ENCODE results near the gene ABLIM2. TPM values are rescaled to one million over a fixed set of nuclear protein-coding genes. Genes with fewer than 3 reads are reported as not detected.
A peak's percentile ranks its signal among the peaks of the same experiment; 100 is the strongest.

Gene ABLIM2
- total RNA-seq, 4 donors from 2014 or later = 177 to 281 (median 244) TPM

DNA sequence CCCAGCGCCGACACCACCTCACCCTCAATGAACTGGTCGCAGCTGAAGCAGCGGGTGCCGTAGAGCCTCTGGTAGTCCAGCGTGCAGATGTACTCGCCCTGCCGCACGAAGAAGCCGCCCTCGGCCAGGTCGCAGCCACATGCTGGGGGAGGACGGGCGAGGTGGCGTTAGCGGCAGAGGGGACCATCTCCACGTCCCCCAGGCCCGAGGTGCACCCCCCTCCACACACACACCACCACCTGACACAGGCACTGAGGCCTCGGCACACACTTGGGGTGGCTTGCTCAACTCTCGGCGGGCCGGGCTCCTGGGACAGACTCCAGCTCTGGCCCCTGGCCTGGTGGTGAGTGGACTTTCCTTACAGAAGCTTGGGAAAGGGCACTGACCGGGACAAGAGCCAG, 61.5 kb downstream of the ABLIM2 start:
- TF ChIP-seq, protein P1, sequence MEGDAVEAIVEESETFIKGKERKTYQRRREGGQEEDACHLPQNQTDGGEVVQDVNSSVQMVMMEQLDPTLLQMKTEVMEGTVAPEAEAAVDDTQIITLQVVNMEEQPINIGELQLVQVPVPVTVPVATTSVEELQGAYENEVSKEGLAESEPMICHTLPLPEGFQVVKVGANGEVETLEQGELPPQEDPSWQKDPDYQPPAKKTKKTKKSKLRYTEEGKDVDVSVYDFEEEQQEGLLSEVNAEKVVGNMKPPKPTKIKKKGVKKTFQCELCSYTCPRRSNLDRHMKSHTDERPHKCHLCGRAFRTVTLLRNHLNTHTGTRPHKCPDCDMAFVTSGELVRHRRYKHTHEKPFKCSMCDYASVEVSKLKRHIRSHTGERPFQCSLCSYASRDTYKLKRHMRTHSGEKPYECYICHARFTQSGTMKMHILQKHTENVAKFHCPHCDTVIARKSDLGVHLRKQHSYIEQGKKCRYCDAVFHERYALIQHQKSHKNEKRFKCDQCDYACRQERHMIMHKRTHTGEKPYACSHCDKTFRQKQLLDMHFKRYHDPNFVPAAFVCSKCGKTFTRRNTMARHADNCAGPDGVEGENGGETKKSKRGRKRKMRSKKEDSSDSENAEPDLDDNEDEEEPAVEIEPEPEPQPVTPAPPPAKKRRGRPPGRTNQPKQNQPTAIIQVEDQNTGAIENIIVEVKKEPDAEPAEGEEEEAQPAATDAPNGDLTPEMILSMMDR (IDR thresholded peaks at IDR 0.05 in 4 of 5, conservative IDR thresholded peaks at IDR 0.05 in 1 of 5) = no peak
- TF ChIP-seq POLR2A (IDR thresholded peaks at IDR 0.05) = peak in 1 of 2 donors; percentile 58
- ATAC-seq (peak; percentile 2 to 21), DNase-seq (peak; percentile 80 to 96)
- H3K9me3 ChIP-seq = no peaks in the 10 kb centered on the region
- H3K4me1 ChIP-seq = peaks cover 46 to 56% of the 10 kb centered on the region in 2 donors
- in situ Hi-C loops (cut with MboI; ENCODE audit: low sequenced_read_pairs in 4 of 4) = no loop called here
- peaks cover 0 to 29% of the 10 kb centered on the region in 2 donors for H3K36me3 ChIP-seq
- H3K27me3 ChIP-seq = no peaks in the 10 kb centered on the region
- intact Hi-C loops (cut with DNase I; ENCODE audit: low total_unique reads) = no loop called here
- peak overlapping the region; percentile 26 to 43 (median 30) for H3K4me3 ChIP-seq
- peak overlapping the region; percentile 91 to 96 (median 94) for H3K27ac ChIP-seq

DNA sequence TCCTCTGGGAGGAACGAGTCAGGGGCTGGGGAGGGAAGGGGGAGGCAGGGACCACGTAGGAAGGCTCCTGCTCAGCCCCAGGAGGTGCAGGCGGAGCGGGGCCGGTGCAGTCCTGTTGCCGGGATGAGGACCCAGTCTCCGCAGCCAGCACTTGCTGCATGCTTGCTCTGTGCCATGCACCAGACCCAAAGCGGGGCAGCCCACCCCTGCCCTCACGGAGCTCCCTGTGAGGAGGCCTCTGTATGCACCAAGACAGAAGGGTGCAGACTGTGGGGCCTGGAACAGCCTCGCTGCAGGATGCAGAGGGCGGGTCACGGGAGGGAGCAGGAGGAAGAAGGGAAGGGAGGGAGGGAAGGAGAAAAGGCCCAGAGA, 61.9 kb downstream of the ABLIM2 start:
- Histone ChIP-seq H3K27ac (peak overlapping the region; percentile 91 to 96 (median 94)), H3K4me3 (peak overlapping the region; percentile 26 to 43 (median 30)), H3K27me3 (no peaks in the 10 kb centered on the region), H3K36me3 (peaks cover 0 to 29% of the 10 kb centered on the region in 2 donors), H3K9me3 (no peaks in the 10 kb centered on the region), H3K4me1 (peaks cover 42 to 51% of the 10 kb centered on the region in 2 donors)
- no peak for DNase-seq
- no peak for ATAC-seq
- intact Hi-C loops (cut with DNase I; ENCODE audit: low total_unique reads) (no loop called here), in situ Hi-C loops (cut with MboI; ENCODE audit: low sequenced_read_pairs in 4 of 4) (no loop called here)
- no peak for TF ChIP-seq POLR2A (IDR thresholded peaks at IDR 0.05)
- TF ChIP-seq, protein P1 (IDR thresholded peaks at IDR 0.05 in 4 of 5, conservative IDR thresholded peaks at IDR 0.05 in 1 of 5) = no peak

DNA sequence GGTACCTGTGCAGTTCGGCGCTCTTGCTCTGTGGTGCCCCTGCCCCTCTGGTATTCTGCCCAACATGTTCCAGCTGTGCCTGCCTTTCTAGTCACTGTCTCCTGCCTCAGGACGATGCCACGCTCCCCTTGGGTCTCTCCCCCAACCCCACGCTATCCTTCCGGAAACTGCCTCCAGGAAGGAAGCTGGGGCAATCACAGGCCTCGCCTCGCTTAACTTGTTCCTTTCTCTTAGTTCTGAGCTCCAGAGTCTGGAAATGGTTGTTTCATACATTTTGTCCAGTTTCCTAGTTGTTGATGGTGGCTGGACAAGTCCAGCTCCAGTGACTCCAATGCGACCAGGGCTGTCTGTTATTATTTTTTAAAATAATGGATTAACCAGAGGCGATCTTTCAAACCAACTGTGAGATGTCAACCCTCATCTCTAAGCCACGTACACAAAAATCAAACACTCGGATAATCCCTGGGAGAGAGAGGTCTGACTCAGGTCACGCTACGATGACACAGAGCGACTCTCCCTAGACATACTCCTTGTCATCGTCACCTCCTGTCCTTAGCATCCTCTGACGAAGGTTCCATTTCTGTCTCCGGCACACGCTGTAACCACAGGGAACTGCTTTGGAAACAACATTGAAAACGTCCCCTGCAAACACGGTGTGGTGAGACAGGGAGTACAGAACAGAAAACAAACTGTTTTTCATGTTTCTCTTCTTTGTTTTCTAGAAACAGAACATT, 62.5 kb downstream of the ABLIM2 start:
- TF ChIP-seq, protein P1 (IDR thresholded peaks at IDR 0.05 in 4 of 5, conservative IDR thresholded peaks at IDR 0.05 in 1 of 5) = no peak
- peak in 1 of 2 donors; percentile 44 for TF ChIP-seq POLR2A (IDR thresholded peaks at IDR 0.05)
- H3K27ac ChIP-seq = peak overlapping the region; percentile 91 to 96 (median 94)
- no peaks in the 10 kb centered on the region for H3K9me3 ChIP-seq
- in situ Hi-C loops (cut with MboI; ENCODE audit: low sequenced_read_pairs in 4 of 4) = no loop called here
- intact Hi-C loops (cut with DNase I; ENCODE audit: low total_unique reads) = no loop called here
- H3K27me3 ChIP-seq = no peaks in the 10 kb centered on the region
- ATAC-seq = peak; percentile 16 to 35
- H3K36me3 ChIP-seq = peaks cover 0 to 29% of the 10 kb centered on the region in 2 donors
- H3K4me1 ChIP-seq = peaks cover 40 to 50% of the 10 kb centered on the region in 2 donors
- peak; percentile 69 to 81 for DNase-seq
- H3K4me3 ChIP-seq = peak overlapping the region in 2 of 4 donors; percentile 27 to 43

DNA sequence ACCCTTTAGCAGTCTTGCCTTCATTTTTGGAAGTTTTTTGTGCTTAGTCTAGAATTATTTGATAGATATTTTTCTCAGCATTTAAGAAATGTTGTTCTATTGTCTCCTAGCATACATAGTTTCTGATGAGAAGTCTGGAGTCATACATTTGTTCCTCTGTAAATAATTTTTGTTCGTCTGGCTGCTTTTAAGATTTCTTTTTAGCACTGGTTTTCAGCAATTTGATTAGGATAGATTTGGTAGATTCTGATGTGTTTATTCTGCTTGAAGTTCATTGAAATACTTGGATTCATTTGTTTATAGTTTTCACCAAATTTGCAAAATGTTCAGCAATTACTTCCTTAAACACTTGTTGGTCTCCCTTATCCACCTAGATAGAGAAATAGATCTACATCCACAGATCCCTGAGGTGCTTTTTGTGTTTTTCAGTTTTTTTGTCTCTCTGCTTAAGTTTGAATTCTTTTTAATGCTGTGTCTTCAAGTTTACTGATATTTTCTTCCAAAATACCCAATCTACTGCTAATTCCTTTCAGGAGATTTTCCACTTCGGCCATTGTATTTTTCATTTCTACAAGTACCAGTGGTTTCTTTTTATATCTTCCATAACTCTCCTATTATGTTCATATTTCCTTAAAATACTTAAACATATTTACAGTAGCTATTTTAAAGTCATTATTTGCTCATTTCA, 64.9 kb downstream of the ABLIM2 start:
- Histone ChIP-seq H3K27me3 (no peaks in the 10 kb centered on the region), H3K27ac (peak overlapping the region; percentile 91 to 96 (median 94)), H3K4me3 (no peak overlapping the region), H3K36me3 (peaks cover 0 to 29% of the 10 kb centered on the region in 2 donors), H3K9me3 (no peaks in the 10 kb centered on the region), H3K4me1 (peaks cover 23 to 33% of the 10 kb centered on the region in 2 donors)
- DNase-seq (no peak), ATAC-seq (no peak)
- intact Hi-C loops (cut with DNase I; ENCODE audit: low total_unique reads) = no loop called here
- TF ChIP-seq, protein P1 (IDR thresholded peaks at IDR 0.05 in 4 of 5, conservative IDR thresholded peaks at IDR 0.05 in 1 of 5) = no peak
- no peak for TF ChIP-seq POLR2A (IDR thresholded peaks at IDR 0.05)
- in situ Hi-C loops (cut with MboI; ENCODE audit: low sequenced_read_pairs in 4 of 4) = no loop called here

Measured in gastrocnemius medialis (tissue), 4 donors.